ENCODE data around the gene PTPRR.

Gene PTPRR

DNA sequence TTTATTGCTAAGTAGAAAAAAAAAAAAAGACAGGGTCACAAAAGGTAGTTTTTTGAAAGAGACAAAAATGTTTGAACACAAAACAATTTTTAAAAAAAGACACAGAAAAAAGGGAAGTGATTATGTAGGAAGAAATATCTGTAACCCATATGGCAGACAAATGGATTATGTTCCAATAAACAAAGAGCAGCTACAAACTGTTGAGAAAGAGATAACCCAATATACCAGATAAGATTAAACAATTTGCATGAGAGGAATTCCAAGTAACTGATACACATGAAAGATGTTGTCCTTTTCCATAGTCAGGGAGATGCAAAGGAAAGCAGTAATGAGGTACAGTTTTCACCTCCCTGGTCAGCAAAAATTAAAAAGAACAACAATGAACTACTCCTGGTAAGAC, 44.9 kb downstream of the PTPRR start:
- DNase-seq (ENCODE audit: extremely low read depth, insufficient read length), result no peak
- TF ChIP-seq, protein P1, sequence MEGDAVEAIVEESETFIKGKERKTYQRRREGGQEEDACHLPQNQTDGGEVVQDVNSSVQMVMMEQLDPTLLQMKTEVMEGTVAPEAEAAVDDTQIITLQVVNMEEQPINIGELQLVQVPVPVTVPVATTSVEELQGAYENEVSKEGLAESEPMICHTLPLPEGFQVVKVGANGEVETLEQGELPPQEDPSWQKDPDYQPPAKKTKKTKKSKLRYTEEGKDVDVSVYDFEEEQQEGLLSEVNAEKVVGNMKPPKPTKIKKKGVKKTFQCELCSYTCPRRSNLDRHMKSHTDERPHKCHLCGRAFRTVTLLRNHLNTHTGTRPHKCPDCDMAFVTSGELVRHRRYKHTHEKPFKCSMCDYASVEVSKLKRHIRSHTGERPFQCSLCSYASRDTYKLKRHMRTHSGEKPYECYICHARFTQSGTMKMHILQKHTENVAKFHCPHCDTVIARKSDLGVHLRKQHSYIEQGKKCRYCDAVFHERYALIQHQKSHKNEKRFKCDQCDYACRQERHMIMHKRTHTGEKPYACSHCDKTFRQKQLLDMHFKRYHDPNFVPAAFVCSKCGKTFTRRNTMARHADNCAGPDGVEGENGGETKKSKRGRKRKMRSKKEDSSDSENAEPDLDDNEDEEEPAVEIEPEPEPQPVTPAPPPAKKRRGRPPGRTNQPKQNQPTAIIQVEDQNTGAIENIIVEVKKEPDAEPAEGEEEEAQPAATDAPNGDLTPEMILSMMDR (IDR thresholded peaks at IDR 0.05; ENCODE audit: insufficient read depth, low read length, poor library complexity, severe bottlenecking), result no peak
- no peaks in the 10 kb centered on the region for H3K27me3 ChIP-seq (replicated peaks; ENCODE audit: control insufficient read depth, insufficient read depth, low read length)
- H3K36me3 ChIP-seq (ENCODE audit: control insufficient read depth, insufficient read depth, low read length), result no peaks in the 10 kb centered on the region
- H3K4me3 ChIP-seq (replicated peaks; ENCODE audit: low read depth, low read length), result no peak overlapping the region

DNA sequence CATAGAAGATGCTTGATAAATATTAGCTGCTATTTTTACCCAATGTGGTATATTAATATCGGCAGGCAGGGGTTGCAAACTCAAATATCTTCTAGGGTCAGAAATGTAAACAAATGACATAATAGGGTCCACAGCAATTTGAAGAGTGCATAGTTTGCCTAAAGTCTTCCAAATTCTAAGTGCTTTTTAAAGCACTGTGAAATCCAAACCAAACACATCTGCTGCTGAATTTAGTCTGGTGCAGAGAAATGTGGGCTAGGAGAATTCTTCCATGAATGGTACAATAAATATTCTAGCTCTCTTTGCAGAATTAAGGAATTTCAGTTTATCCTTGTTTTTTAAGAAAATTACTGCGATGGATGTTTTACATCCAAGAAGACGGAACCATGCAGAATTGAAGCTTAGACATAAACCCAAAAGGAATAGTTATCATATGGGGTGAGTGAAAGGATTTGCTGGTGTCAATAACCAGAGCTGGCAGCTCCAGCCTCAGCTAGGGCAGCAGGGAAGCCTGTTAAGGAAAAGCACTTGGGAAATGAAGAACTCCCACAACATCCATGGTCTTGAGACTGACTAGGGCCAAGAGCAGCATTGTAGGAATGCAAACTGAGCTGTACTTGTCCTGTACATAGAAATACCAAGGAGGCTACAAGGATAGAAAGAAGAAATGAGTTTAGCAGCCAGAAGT, 65.5 kb downstream of the PTPRR start:
- TF ChIP-seq, protein P1 (IDR thresholded peaks at IDR 0.05; ENCODE audit: insufficient read depth, low read length, poor library complexity, severe bottlenecking), result no peak
- H3K4me3 ChIP-seq (replicated peaks; ENCODE audit: low read depth, low read length), result no peak overlapping the region
- DNase-seq (ENCODE audit: extremely low read depth, insufficient read length), result no peak
- no peaks in the 10 kb centered on the region for H3K36me3 ChIP-seq (ENCODE audit: control insufficient read depth, insufficient read depth, low read length)
- no peaks in the 10 kb centered on the region for H3K27me3 ChIP-seq (replicated peaks; ENCODE audit: control insufficient read depth, insufficient read depth, low read length)

DNA sequence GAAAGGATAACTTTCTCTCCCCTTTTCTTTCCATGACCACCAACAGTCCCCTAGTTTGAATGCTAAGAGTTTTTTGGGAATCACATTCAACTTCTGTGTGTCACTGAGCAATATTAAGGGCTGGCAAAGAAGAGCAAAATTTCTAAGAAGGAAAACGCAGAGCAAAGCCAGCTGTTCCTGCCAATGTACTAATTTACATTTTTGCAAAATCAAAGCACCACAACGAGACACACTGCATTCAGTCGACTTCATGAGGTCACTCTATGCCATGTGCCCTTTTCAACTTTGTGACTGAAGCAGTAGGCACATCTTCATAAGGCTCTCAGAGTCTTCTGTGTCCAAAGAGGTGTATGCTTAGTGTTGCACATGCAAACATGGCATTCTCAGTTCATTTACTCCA, 66.4 kb downstream of the PTPRR start:
- DNase-seq (ENCODE audit: extremely low read depth, insufficient read length), result no peak
- TF ChIP-seq, protein P1 (IDR thresholded peaks at IDR 0.05; ENCODE audit: insufficient read depth, low read length, poor library complexity, severe bottlenecking), result no peak
- H3K27me3 ChIP-seq (replicated peaks; ENCODE audit: control insufficient read depth, insufficient read depth, low read length), result no peaks in the 10 kb centered on the region
- H3K4me3 ChIP-seq (replicated peaks; ENCODE audit: low read depth, low read length), result no peak overlapping the region
- H3K36me3 ChIP-seq (ENCODE audit: control insufficient read depth, insufficient read depth, low read length), result no peaks in the 10 kb centered on the region

DNA sequence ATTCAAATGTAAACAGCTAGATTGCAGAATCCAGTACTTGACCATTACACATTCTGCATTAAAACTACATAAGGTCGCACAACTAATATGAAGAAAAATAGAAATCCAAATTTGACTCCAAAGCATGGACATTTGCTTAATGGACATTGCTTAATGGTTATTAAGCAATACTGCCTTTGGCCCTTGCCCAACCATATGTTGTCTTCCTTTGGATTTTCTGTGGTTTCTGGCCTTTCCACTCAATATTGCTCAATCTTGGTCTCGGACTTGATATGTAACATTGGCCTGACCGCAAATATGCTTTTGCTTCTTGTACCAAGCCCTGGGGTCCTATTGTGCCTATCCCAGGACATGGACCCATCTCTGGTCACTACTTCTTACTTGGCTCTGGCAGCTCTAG, 67.2 kb downstream of the PTPRR start:
- no peak for DNase-seq (ENCODE audit: extremely low read depth, insufficient read length)
- no peaks in the 10 kb centered on the region for H3K36me3 ChIP-seq (ENCODE audit: control insufficient read depth, insufficient read depth, low read length)
- H3K27me3 ChIP-seq (replicated peaks; ENCODE audit: control insufficient read depth, insufficient read depth, low read length), result no peaks in the 10 kb centered on the region
- H3K4me3 ChIP-seq (replicated peaks; ENCODE audit: low read depth, low read length), result no peak overlapping the region
- TF ChIP-seq, protein P1 (IDR thresholded peaks at IDR 0.05; ENCODE audit: insufficient read depth, low read length, poor library complexity, severe bottlenecking), result no peak

DNA sequence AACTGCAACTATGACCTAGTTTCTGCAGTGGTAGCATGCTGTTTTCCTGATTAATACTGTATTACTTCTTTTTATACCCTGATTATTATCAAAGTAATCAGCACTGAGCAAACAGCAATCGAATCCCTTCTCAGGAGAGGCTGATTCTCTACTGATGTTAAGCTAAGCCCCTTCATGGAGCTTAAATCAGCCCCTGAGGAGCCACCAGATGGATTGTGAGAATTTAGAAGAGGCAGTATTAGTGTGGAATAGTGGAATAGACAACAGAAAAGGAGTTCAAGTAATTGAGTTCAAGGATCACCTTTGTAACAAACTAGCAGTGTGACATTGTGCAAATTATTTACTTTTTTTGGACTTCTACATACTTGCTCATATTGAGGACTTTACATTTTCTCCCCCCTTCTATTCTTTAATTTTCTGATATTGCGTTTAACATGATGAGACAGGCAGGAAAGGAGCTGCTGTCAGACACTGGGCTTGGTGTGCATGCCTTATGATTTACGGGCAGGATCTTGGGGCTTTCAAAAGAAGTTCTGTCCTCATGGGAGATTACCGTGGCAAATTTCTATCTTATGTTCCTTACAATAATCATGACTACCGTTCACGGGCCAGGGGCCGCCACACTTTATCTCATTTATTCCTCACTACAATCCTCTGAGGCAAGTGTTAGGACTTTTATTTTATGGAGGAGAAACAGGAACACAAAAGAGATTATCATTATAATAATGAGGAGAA, 68.0 kb downstream of the PTPRR start:
- no peak for DNase-seq (ENCODE audit: extremely low read depth, insufficient read length)
- no peak overlapping the region for H3K4me3 ChIP-seq (replicated peaks; ENCODE audit: low read depth, low read length)
- H3K27me3 ChIP-seq (replicated peaks; ENCODE audit: control insufficient read depth, insufficient read depth, low read length), result no peaks in the 10 kb centered on the region
- TF ChIP-seq, protein P1 (IDR thresholded peaks at IDR 0.05; ENCODE audit: insufficient read depth, low read length, poor library complexity, severe bottlenecking), result no peak
- H3K36me3 ChIP-seq (ENCODE audit: control insufficient read depth, insufficient read depth, low read length), result no peaks in the 10 kb centered on the region
